Endodermal cell (in vitro differentiated cells): Measurements from ENCODE around the gene PHKA2. TPM values are rescaled to one million over a fixed set of nuclear protein-coding genes. Genes with fewer than 3 reads are reported as not detected.

Source experiments
- DNase-seq: peaks from one replicate; pipeline ENCODE4 v3.0.0-alpha.2; 2017
- H3K27ac ChIP-seq: 2 replicates; pipeline ENCODE4 v1.5.1; 2013; ENCODE audit warnings: mild to moderate bottlenecking, low read depth, low read length, moderate library complexity
- H3K27me3 ChIP-seq: 2 replicates; pipeline ENCODE4 v1.6.1; 2013; ENCODE audit warnings: mild to moderate bottlenecking, low read length, moderate library complexity; ENCODE audit not compliant: insufficient read depth, control insufficient read depth, poor library complexity, severe bottlenecking
- H3K36me3 ChIP-seq: 2 replicates; pipeline ENCODE4 v1.7.0; 2013; ENCODE audit warnings: mild to moderate bottlenecking, low read length, moderate library complexity; ENCODE audit not compliant: control insufficient read depth, insufficient read depth
- H3K4me1 ChIP-seq: one replicate; pipeline ENCODE4 v1.7.0; 2013; ENCODE audit warnings: low read length; ENCODE audit not compliant: control insufficient read depth, insufficient read depth
- H3K4me3 ChIP-seq: 2 replicates; pipeline ENCODE4 v1.5.1; 2013; ENCODE audit warnings: mild to moderate bottlenecking, low read length, moderate library complexity
- H3K9ac ChIP-seq: 2 replicates; pipeline ENCODE4 v1.6.1; 2013; ENCODE audit warnings: mild to moderate bottlenecking, low read length, moderate library complexity; ENCODE audit not compliant: poor library complexity, severe bottlenecking; ENCODE audit errors: extremely low read depth
- H3K9me3 ChIP-seq: 2 replicates; pipeline ENCODE4 v1.6.1; 2013; ENCODE audit warnings: mild to moderate bottlenecking, low read length, moderate library complexity; ENCODE audit not compliant: control insufficient read depth
- H3K27ac Mint-ChIP-seq: 2 replicates; pipeline ENCODE4 v1.8.0; 2020; ENCODE audit warnings: mixed read lengths
- H3K27me3 Mint-ChIP-seq: 2 replicates; pipeline ENCODE4 v1.8.0; 2021; ENCODE audit warnings: mild to moderate bottlenecking, mixed read lengths; ENCODE audit not compliant: insufficient read depth
- H3K36me3 Mint-ChIP-seq: 2 replicates; pipeline ENCODE4 v1.8.0; 2020; ENCODE audit warnings: low read depth, mixed read lengths
- H3K4me1 Mint-ChIP-seq: 2 replicates; pipeline ENCODE4 v1.8.0; 2020; ENCODE audit warnings: mixed read lengths
- H3K4me3 Mint-ChIP-seq: 2 replicates; pipeline ENCODE4 v1.8.0; 2020; ENCODE audit warnings: mild to moderate bottlenecking, moderate library complexity, mixed read lengths
- H3K9me3 Mint-ChIP-seq: 2 replicates; pipeline ENCODE4 v1.8.0; 2020; ENCODE audit warnings: mild to moderate bottlenecking, mixed read lengths
- WGBS, 2 experiments: methylation state at CpG; one replicate each; pipeline versions ENCODE4 v1.1.5 to v1.1.7; 2013; ENCODE audit warnings: missing lambda C conversion rate in 2 of 2, mixed read lengths in 1 of 2; ENCODE audit not compliant: insufficient coverage in 1 of 2, insufficient read length in 1 of 2; 5-methylcytosine and 5-hydroxymethylcytosine counted together
- total RNA-seq, 2 donors: library from RNA; stranded (reverse); fragmentation: NEBNext Ultra II Directional in 1 of 2; extraction: Animal tissue kit (Norgen Biotek cat#: 25700) in 1 of 2; gene quantifications; 2 replicates in 1 of 2; 3 replicates in 1 of 2; pipeline ENCODE4 v1.2.1, GENCODE V29; 2021
- TF ChIP-seq, protein P1 (sequence below): fragments of 200-600 bp; sonication (generic); conservative IDR thresholded peaks from 2 replicates; pipeline ENCODE4 v1.5.0; 2021; ENCODE audit warnings: antibody characterized with exemption, mild to moderate bottlenecking

The PHKA2 gene
- total RNA-seq, 2 donors from 2014 or later, result 32.5 to 33.0 TPM

DNA sequence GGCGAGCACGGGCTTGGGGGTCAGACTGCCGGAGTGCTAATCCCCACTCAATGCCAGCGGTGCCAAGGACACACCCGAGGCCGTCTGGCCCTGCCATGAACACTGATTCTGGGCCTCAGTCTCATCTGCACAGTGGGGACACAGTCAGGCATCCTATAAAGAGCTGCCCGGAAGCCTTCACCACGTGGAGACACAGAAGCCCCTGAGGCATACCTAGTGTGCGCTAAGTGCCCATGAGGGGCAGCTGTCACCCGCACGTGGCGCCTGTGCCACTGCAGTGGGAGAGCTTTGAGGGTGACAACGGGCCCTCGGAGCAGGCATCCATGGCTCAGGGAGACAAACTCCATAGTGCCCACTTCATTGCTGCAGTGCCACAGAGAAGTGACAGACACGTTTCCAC, 86.3 kb downstream of the PHKA2 start:
- H3K27me3 Mint-ChIP-seq, result no peaks in the 10 kb centered on the region

DNA sequence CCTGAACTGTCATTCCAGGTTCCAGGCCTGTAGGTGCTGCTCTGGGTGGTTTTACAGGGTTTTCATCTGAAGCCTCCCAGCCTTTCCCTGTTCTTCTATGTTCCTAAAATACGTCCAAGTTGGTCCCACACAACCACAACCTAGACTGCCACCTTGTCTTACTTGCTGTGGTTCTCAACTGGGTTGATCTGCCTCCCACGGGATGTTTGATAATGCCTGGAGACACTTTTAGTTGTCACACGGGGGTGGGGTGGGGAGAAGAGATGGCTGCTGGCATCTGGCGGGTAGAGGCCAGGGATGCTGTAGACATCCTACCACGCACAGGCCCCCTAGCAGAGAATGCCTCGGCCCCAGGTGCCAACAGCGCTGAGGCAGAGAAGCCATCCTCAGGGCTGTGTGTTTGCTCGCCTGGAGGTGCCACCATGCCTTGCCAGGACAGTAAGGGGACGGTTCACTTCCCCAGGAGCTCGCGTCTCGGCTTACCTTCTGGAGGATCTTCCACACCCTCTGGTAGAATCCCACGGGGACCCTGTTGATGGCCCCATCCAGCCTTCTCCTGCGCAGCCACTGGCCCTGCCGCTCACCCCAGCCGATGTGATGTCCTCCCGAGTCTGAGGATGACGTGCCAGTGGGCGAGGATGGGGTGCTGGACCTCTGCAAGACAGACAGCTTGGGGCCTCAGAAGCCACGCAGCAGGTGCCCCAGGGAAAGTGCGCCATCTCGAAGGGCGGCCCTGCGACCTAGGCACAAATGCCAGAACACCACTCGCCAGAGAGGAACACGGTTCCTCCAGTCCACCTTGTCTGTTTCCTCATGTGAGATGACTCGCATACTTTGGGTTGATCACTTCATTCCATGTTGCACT, 87.0 kb downstream of the PHKA2 start:
- 93 to 97% methylated on average over 6 to 27 of the region's 27 CpGs for WGBS, 2 experiments
- no peak overlapping the region for H3K27ac Mint-ChIP-seq

More for the DNA sequence above, 86.3 kb downstream of the PHKA2 start:
- H3K36me3 ChIP-seq, result no peaks in the 10 kb centered on the region
- no peaks in the 10 kb centered on the region for H3K9me3 ChIP-seq
- no peak overlapping the region for H3K4me3 Mint-ChIP-seq
- no peak for DNase-seq
- TF ChIP-seq, protein P1, sequence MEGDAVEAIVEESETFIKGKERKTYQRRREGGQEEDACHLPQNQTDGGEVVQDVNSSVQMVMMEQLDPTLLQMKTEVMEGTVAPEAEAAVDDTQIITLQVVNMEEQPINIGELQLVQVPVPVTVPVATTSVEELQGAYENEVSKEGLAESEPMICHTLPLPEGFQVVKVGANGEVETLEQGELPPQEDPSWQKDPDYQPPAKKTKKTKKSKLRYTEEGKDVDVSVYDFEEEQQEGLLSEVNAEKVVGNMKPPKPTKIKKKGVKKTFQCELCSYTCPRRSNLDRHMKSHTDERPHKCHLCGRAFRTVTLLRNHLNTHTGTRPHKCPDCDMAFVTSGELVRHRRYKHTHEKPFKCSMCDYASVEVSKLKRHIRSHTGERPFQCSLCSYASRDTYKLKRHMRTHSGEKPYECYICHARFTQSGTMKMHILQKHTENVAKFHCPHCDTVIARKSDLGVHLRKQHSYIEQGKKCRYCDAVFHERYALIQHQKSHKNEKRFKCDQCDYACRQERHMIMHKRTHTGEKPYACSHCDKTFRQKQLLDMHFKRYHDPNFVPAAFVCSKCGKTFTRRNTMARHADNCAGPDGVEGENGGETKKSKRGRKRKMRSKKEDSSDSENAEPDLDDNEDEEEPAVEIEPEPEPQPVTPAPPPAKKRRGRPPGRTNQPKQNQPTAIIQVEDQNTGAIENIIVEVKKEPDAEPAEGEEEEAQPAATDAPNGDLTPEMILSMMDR, result no peak
- no peak overlapping the region for H3K4me3 ChIP-seq
- no peak overlapping the region for H3K27ac ChIP-seq
- H3K27ac Mint-ChIP-seq, result no peak overlapping the region
- peaks cover 66% of the 10 kb centered on the region for H3K9me3 Mint-ChIP-seq
- 92 to 96% methylated on average over 6 to 15 of the region's 15 CpGs for WGBS, 2 experiments
- no peaks in the 10 kb centered on the region for H3K27me3 ChIP-seq
- H3K36me3 Mint-ChIP-seq, result peaks cover 17% of the 10 kb centered on the region
- no peak overlapping the region for H3K9ac ChIP-seq
- H3K4me1 Mint-ChIP-seq, result no peaks in the 10 kb centered on the region
- no peaks in the 10 kb centered on the region for H3K4me1 ChIP-seq

DNA sequence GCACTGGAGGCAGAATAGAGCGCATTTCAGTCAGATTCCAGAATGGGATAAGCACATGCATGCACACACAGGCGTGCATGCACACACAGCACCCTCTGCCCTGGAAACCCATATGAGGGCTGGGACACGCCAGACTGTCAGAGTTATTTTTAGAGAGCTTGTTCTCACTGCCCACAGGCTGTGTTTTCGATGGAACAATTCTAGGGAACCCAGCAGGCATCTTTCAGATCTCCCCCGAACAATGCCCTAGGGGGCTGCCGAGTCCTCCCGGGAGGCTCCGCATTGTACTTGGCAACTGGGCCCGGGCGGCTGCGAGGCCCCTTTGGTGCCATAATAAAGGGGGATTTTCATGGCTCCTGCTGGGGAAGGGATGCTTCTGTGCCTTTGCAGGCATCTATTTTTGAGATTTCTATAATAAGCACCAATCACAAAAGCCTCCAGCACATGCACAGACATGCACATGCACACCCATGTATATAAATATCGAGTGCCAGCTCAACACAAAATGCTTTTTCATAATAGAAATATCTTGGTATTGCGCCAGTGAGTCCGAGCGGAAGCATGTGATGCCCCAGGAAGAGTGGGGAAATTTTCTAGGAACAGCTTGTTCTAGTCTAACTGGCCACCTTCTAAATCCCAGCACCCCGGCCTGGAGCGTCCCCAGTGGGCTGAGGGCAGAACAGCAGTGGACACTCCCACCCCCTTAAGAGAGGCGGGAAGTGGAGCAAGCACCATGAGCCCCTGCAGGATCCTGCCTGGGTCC, 88.5 kb downstream of the PHKA2 start:
- Mint-ChIP-seq H3K27me3 (no peaks in the 10 kb centered on the region), H3K4me1 (no peaks in the 10 kb centered on the region), H3K36me3 (peaks cover 16% of the 10 kb centered on the region), H3K27ac (no peak overlapping the region), H3K4me3 (no peak overlapping the region), H3K9me3 (peaks cover 68% of the 10 kb centered on the region)
- Histone ChIP-seq H3K4me1 (no peaks in the 10 kb centered on the region), H3K4me3 (no peak overlapping the region), H3K9ac (no peak overlapping the region), H3K36me3 (no peaks in the 10 kb centered on the region), H3K9me3 (no peaks in the 10 kb centered on the region), H3K27me3 (no peaks in the 10 kb centered on the region), H3K27ac (no peak overlapping the region)
- TF ChIP-seq, protein P1, result no peak
- no peak for DNase-seq
- WGBS, 2 experiments, result 90% methylated on average over 2 to 14 of the region's 18 CpGs

More for the DNA sequence above, 87.0 kb downstream of the PHKA2 start:
- DNase-seq, result no peak
- Histone ChIP-seq H3K4me1 (no peaks in the 10 kb centered on the region), H3K9me3 (no peaks in the 10 kb centered on the region), H3K36me3 (no peaks in the 10 kb centered on the region), H3K27me3 (no peaks in the 10 kb centered on the region), H3K9ac (no peak overlapping the region), H3K27ac (no peak overlapping the region), H3K4me3 (no peak overlapping the region)
- H3K4me3 Mint-ChIP-seq, result no peak overlapping the region
- TF ChIP-seq, protein P1, result no peak
- peaks cover 19% of the 10 kb centered on the region for H3K36me3 Mint-ChIP-seq
- H3K27me3 Mint-ChIP-seq, result no peaks in the 10 kb centered on the region
- H3K4me1 Mint-ChIP-seq, result no peaks in the 10 kb centered on the region
- H3K9me3 Mint-ChIP-seq, result peaks cover 73% of the 10 kb centered on the region
